ENCODE measurements around the gene PNLIPRP3.
"Not testable (repeated sequence)": the region's sequence is repeated elsewhere in the genome, so short reads cannot be mapped to it uniquely, and the experiment has no call there.

Gene PNLIPRP3

GRCh38 chr10:116427671-116428070 lies at the start of gene PNLIPRP3:
TSS of gene PNLIPRP3 (plus strand) at chr10:116427847. CDS start at chr10:116428013, 166 bp downstream.
- in situ Hi-C loops (cut with HindIII; ENCODE audit: low sequenced_read_pairs): no loop called here

- in situ Hi-C loops (cut with HindIII; ENCODE audit: low sequenced_read_pairs): no loop called here
Observed at GRCh38 chr10:116382290-116382689, 45.4 kb upstream of the PNLIPRP3 start.

- in situ Hi-C loops (cut with HindIII; ENCODE audit: low sequenced_read_pairs): no loop called here
Observed at GRCh38 chr10:116385311-116385710, 42.3 kb upstream of the PNLIPRP3 start.

GRCh38 chr10:116385994-116386809 lies 41.4 kb upstream of the PNLIPRP3 start:
- in situ Hi-C loops (cut with HindIII; ENCODE audit: low sequenced_read_pairs): no loop called here

GRCh38 chr10:116393246-116393831 lies 34.3 kb upstream of the PNLIPRP3 start:
- in situ Hi-C loops (cut with HindIII; ENCODE audit: low sequenced_read_pairs): not testable (repeated sequence)

- in situ Hi-C loops (cut with HindIII; ENCODE audit: low sequenced_read_pairs): no loop called here
Observed at GRCh38 chr10:116395223-116395985, 32.2 kb upstream of the PNLIPRP3 start.

- in situ Hi-C loops (cut with HindIII; ENCODE audit: low sequenced_read_pairs): no loop called here
Observed at GRCh38 chr10:116398224-116398623, 29.4 kb upstream of the PNLIPRP3 start.

GRCh38 chr10:116402858-116403257 lies 24.8 kb upstream of the PNLIPRP3 start:
- in situ Hi-C loops (cut with HindIII; ENCODE audit: low sequenced_read_pairs): no loop called here

- in situ Hi-C loops (cut with HindIII; ENCODE audit: low sequenced_read_pairs): no loop called here
Observed at GRCh38 chr10:116403740-116404250, 23.9 kb upstream of the PNLIPRP3 start.

- in situ Hi-C loops (cut with HindIII; ENCODE audit: low sequenced_read_pairs): no loop called here
Observed at GRCh38 chr10:116408719-116409118, 18.9 kb upstream of the PNLIPRP3 start.

GRCh38 chr10:116410351-116410750 lies 17.3 kb upstream of the PNLIPRP3 start:
- in situ Hi-C loops (cut with HindIII; ENCODE audit: low sequenced_read_pairs): no loop called here

GRCh38 chr10:116417821-116418220 lies 9.8 kb upstream of the PNLIPRP3 start:
- in situ Hi-C loops (cut with HindIII; ENCODE audit: low sequenced_read_pairs): loop anchor here (5.0 kb wide), 1 partner anchor 49 kb away; no protein-coding TSS in a partner anchor

GRCh38 chr10:116418389-116418788 lies 9.3 kb upstream of the PNLIPRP3 start:
- in situ Hi-C loops (cut with HindIII; ENCODE audit: low sequenced_read_pairs): loop anchor here (5.0 kb wide), 1 partner anchor 49 kb away; no protein-coding TSS in a partner anchor

GRCh38 chr10:116421815-116422214 lies 5.8 kb upstream of the PNLIPRP3 start:
- in situ Hi-C loops (cut with HindIII; ENCODE audit: low sequenced_read_pairs): no loop called here

GRCh38 chr10:116429288-116429977 lies 1.8 kb downstream of the PNLIPRP3 start:
- in situ Hi-C loops (cut with HindIII; ENCODE audit: low sequenced_read_pairs): no loop called here

GRCh38 chr10:116430288-116430687 lies 2.6 kb downstream of the PNLIPRP3 start:
- in situ Hi-C loops (cut with HindIII; ENCODE audit: low sequenced_read_pairs): no loop called here

- in situ Hi-C loops (cut with HindIII; ENCODE audit: low sequenced_read_pairs): no loop called here
Observed at GRCh38 chr10:116431598-116431997, 4.0 kb downstream of the PNLIPRP3 start.

GRCh38 chr10:116437076-116437692 lies 9.5 kb downstream of the PNLIPRP3 start:
- in situ Hi-C loops (cut with HindIII; ENCODE audit: low sequenced_read_pairs): no loop called here

GRCh38 chr10:116440330-116441030 lies 12.8 kb downstream of the PNLIPRP3 start:
- in situ Hi-C loops (cut with HindIII; ENCODE audit: low sequenced_read_pairs): no loop called here
